Renal cortical epithelial cell (primary cell): ENCODE results near the gene KDM4E. TPM values are rescaled to one million over a fixed set of nuclear protein-coding genes. Genes with fewer than 3 reads are reported as not detected.
"Not testable (repeated sequence)": the region's sequence is repeated elsewhere in the genome, so short reads cannot be mapped to it uniquely, and the experiment has no call there.

Source experiments
- DNase-seq: peaks from one replicate; pipeline ENCODE4 v3.0.0-alpha.2; 2011; ENCODE audit warnings: low read depth
- total RNA-seq: library from RNA; depleted of rRNA; stranded (reverse); fragments of >200 nt; gene quantifications from 2 replicates; pipeline ENCODE4 v1.2.3, GENCODE V29; 2014

Gene KDM4E
- not detected in 2 replicates for total RNA-seq

- no peak for DNase-seq
Measured at GRCh38 chr11:95024958-95025357, at the start of gene KDM4E. TSS of gene KDM4E (plus strand) at chr11:95025258. CDS start at chr11:95025558, 300 bp downstream.

DNA sequence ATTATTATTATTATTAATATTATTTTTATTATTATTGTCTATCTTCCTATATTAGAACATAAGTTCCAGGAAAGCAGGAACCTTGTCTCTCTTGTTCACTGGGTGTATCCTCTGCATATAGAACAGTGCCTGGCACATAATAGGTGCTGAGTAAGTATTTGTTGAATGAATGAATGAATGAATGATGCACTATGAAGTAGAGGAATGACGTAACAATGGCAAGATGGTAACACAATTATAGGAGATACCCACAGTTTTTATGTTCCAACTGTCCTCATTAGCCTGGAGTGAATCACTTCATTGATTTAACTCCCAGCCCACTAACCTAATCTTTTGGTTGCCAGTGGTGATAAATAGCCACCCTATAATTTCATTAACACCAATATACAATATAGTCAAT is 49.5 kb upstream of the KDM4E start:
- DNase-seq: no peak

DNA sequence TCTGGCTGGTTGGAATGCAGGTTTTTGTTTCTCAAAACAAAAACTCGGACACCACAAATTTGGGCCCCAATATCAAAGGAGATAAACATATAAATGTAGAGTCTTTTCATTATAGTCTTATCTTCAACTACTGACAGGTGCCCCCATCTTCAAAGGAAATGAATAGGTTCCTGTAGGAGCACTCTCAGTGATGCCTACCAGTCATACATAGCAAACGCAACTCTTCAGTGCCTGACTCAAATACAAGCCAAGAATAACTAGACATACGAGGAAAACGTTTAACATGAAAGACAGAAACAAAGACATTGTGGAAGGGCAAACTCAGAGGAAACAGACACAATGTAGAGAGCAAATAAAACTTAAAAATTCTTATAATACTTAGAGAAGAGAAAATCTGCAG is 37.7 kb upstream of the KDM4E start:
- DNase-seq: no peak

DNA sequence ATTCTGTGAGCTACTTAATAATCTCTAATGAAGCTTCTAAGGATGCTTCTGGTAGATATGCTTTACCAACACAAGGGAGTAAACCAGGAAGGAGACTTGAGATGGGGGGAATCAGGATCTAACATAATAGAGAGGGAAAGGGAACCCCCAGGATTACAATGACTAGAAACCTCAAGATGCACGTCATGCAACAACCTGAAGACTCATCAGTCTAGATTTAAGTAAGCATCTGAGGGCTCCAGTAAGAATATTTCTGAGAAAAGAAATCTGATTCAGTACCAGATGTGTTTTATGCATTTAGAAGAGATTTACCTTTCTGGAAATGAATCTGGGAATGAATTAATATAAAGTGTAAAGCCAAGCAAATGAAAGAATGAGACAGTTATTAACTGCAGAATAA is 36.3 kb upstream of the KDM4E start:
- no peak for DNase-seq

GRCh38 chr11:94993400-94993943 is 31.6 kb upstream of the KDM4E start:
- no peak for DNase-seq

GRCh38 chr11:94997437-94997836 is 27.6 kb upstream of the KDM4E start:
- no peak for DNase-seq

DNA sequence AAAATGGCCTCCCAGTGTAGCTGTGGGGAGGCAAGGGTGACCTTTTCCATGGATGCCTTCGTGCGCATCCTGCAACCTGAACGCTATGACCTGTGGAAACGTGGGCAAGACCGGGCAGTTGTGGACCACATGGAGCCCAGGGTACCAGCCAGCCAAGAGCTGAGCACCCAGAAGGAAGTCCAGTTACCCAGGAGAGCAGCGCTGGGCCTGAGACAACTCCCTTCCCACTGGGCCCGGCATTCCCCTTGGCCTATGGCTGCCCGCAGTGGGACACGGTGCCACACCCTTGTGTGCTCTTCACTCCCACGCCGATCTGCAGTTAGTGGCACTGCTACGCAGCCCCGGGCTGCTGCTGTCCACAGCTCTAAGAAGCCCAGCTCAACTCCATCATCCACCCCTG is 26.8 kb upstream of the KDM4E start:
- DNase-seq: no peak

GRCh38 chr11:95003716-95004115 is 21.3 kb upstream of the KDM4E start:
- no peak for DNase-seq

DNA sequence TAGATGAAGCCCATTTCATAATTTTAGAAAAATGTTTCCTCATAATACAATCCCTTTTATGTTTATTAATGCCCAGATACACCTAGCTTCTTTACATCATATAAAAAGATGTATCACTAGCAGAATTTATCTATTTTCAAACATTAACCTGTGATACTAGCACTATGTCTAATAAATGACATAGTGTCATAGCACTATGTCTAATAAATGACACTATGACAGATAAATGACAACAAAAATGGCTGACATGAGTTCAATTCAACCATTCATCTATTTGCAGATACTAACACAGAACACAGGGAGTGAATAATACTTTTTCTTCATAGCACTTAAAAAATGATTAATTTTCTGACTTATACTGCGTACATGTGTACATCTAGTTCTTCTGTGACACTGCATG is 19.4 kb upstream of the KDM4E start:
- no peak for DNase-seq

- DNase-seq: no peak
Measured at GRCh38 chr11:95011376-95011775, 13.7 kb upstream of the KDM4E start.

GRCh38 chr11:95014184-95014821 is 10.8 kb upstream of the KDM4E start:
- DNase-seq: no peak

DNA sequence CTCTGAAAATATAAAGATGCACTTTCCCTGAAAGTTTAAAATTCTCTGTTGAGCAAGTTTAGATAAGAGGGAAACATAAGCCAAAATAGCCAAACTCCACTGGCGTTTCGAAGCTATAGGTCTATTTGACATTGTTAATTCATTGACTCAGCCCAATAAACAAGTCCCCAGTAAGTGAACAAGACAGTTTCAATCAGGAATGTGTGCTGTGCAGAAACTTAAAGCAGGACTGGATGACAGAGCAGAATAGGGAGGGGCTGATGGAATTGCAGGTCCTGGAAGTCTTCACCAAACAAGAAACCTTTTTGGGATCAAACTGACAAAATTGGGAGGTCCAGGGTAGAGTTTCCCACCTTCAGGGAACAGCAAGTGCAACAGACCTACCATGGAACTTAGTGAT is 8.9 kb upstream of the KDM4E start:
- DNase-seq: no peak

DNA sequence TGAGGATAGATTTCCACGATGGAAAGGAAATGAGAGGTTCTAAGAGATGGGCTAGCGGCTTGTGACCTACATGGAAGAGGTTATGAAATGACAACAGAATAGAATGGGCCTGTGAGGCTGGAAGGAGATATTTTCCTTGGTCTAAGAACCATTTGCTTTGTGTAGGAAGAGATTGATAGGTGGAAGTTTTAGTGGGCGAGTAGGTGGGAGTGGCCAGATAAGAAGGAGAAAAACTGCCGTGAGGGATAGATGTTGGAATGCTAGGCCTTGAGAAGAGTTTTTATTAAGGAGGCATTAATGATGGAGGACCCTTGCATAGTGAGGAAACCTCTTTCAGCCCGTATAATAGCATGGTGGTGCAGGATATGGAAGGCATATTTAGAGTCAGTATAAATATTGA is 3.6 kb upstream of the KDM4E start:
- DNase-seq: not testable (repeated sequence)

DNA sequence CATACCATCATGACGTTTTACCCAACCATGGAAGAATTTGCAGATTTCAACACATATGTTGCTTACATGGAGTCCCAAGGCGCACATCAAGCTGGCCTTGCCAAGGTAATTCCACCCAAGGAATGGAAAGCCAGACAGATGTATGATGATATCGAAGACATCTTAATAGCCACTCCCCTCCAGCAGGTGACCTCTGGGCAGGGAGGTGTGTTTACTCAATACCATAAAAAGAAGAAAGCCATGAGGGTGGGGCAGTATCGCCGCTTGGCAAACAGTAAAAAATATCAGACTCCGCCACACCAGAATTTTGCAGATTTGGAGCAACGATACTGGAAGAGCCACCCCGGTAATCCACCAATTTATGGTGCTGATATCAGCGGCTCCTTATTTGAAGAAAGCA is 536 bp downstream of the KDM4E start:
- DNase-seq: not testable (repeated sequence)

GRCh38 chr11:95028357-95028756 is 3.3 kb downstream of the KDM4E start:
- DNase-seq: no peak

- DNase-seq: no peak
Measured at GRCh38 chr11:95033051-95033450, 8.0 kb downstream of the KDM4E start.

DNA sequence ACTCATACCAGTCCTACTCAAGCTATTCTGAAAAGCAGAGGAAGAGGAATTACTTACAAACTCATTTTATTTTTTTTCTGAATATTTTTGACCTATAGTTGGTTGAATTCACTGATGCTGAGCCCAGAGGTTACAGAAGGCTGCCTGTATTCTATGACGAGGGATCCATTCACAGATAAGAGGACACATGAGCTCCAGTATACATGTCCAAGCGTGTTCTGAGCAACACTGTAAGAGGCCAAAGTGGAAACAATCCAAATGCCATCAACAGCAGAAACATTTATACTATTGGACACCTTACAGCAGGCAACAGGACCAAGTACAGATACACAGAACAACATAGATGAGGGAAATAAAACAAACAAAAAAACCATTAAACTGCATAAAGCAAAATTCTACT is 10.3 kb downstream of the KDM4E start:
- no peak for DNase-seq

DNA sequence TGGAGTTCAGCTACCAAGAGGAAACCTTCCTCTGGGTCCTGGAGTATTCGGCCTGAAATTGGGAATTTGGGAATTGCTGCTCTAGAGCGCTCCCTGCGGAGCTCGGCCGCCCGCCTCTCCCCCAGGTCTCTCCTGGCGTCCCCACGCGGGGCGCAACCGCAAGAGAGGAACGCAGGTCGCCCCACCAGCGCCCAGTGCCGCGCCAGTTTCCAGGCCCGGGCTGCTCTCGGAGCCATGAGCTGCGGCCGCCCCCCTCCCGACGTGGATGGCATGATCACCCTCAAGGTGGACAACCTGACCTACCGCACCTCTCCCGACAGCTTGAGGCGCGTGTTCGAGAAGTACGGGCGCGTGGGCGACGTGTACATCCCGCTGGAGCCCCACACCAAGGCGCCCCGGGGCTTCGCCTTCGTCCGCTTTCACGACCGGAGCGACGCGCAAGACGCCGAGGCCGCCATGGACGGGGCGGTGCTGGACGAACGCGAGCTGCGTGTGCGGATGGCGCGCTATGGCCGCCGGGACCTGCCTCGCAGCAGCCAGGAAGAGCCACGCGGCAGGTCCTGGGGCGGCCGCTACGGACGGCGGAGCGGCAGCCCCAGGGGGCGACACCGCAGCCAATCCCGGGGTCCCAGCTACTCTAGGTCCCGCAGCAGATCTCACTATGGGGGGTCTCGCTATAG is 12.4 kb downstream of the KDM4E start:
- not testable (repeated sequence) for DNase-seq

GRCh38 chr11:95042239-95042638 is 17.2 kb downstream of the KDM4E start:
- no peak for DNase-seq

DNA sequence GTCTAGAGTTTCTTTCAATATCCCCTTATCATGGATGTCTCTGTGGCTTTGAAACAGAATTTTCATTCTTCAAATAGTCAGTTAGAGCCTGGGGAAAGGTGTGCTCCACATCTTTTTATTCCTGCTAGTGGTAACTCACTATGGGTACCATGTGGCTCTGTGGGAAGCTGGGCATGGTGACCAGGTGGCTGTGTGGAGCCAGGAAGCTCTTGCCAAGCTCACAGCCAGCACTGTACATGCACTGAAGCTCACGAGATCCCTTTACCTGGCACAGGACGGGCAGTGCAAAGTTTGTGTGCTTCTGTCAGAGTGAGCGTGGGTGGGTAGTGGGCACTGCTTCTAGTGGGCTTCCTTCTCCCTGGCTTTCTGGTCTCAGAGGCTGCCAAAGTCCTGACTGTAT is 17.8 kb downstream of the KDM4E start:
- no peak for DNase-seq

DNA sequence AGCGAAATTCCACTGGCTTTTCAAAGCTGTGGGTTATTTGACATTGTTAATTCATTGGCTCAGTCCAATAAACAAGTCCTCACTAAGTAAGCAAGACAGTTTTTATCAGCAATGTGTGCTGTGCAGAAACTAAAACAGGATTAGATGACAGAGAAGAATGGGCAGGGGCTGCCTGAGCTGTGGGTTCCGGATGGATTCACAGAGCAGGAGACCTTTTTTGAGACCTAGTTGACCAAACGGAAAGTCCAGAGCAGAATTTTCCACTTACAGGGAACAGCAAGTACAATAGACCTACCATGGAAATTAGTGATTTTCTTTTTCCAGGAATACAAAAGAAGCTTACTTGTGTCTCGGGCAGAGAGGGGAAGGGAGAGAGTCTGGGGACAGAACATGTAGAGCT is 19.0 kb downstream of the KDM4E start:
- no peak for DNase-seq

DNA sequence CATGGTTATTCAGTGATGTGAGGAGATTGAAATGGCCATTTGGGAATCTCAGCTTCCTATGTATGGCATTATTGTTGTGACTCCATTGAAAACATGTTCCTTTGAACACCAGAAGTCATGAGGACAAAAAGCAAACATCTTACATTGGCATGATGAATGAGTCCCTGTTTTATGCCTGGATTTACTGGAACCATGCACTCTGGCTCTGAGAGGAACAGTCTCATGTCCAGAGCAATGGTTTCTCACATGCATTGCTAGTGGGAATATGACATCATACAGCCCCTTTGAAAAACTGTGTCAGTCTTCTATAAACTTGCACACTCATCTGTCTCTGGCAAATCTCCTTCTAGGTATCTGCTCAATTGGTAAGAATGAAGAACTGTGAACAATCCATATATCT is 20.8 kb downstream of the KDM4E start:
- DNase-seq: no peak

GRCh38 chr11:95049122-95049521 is 24.1 kb downstream of the KDM4E start, which contains the start of gene KDM4F:
TSS of gene KDM4F (plus strand) at chr11:95049422.
- DNase-seq: not testable (repeated sequence)
